Adrenal gland (tissue), 12 donors: ENCODE results near the gene MBD3L2. TPM values are rescaled to one million over a fixed set of nuclear protein-coding genes. Genes with fewer than 3 reads are reported as not detected.
"Not testable (repeated sequence)": the region's sequence is repeated elsewhere in the genome, so short reads cannot be mapped to it uniquely, and the experiment has no call there.

Source experiments
- DNase-seq, 7 donors: peaks; one replicate each; pipeline ENCODE4 v3.0.0-alpha.2; 2019 to 2020
- H3K27ac ChIP-seq, 5 donors: fragments of 200-600 bp; sonication (generic) in 4 of 5; 1 replicate in 3 of 5; 2 replicates in 2 of 5; pipeline versions ENCODE4 v1.5.1 to v1.8.0; 2016 to 2020; ENCODE audit warnings: mild to moderate bottlenecking in 1 of 5
- H3K27me3 ChIP-seq: fragments of 200-600 bp; 2 replicates; pipeline ENCODE4 v1.8.0; 2021
- H3K36me3 ChIP-seq, 2 donors: fragments of 200-600 bp; replicated peaks in 1 of 2; 1 replicate in 1 of 2; 2 replicates in 1 of 2; pipeline versions ENCODE4 v1.5.1 to v1.8.0; 2018 to 2022
- H3K4me1 ChIP-seq, 2 donors: fragments of 200-600 bp; replicated peaks in 1 of 2; 1 replicate in 1 of 2; 2 replicates in 1 of 2; pipeline versions ENCODE4 v1.5.1 to v1.8.0; 2018 to 2021
- H3K4me3 ChIP-seq, 4 donors: fragments of 200-600 bp; sonication (generic) in 3 of 4; one replicate each; pipeline ENCODE4 v1.5.1; 2016 to 2018
- H3K9me3 ChIP-seq, 3 donors: fragments of 200-600 bp; sonication (generic) in 1 of 3; replicated peaks in 1 of 3; 1 replicate in 2 of 3; 2 replicates in 1 of 3; pipeline versions ENCODE4 v1.5.1 to v1.8.0; 2016 to 2021
- CTCF ChIP-seq, 6 experiments: fragments of 450-650 bp in 4 of 6; fragments of 200-600 bp in 2 of 6; sonication (generic) in 1 of 6; IDR thresholded peaks; 1 replicate in 5 of 6; 2 replicates in 1 of 6; pipeline versions ENCODE4 v1.5.1 to v1.8.0; 2016 to 2021; ENCODE audit warnings: antibody characterized with exemption in 6 of 6, mild to moderate bottlenecking in 2 of 6, moderate library complexity in 1 of 6
- POLR2A ChIP-seq, 2 donors: fragments of 450-650 bp; IDR thresholded peaks; one replicate each; pipeline ENCODE4 v1.6.1; 2017; ENCODE audit warnings: antibody characterized with exemption in 2 of 2, mild to moderate bottlenecking in 2 of 2, moderate library complexity in 1 of 2
- whole genome bisulfite sequencing, 4 donors: extraction: QIAGEN DNeasy Blood & Tissue Kit in 2 of 4; methylation state at CpG; one replicate each; pipeline versions ENCODE4 v1.1.5 to v1.1.7; 2013 to 2017; 5-methylcytosine and 5-hydroxymethylcytosine counted together
- intact Hi-C, 2 donors: fragments of 100-400 bp; cut with DNase I; formaldehyde crosslinking; loops; one replicate each; pipeline versions ENCODE4 v1.14.1 to v1.15.0; 2022 to 2023
- polyA plus RNA-seq, 3 donors: library from polyadenylated mRNA; stranded (reverse); fragments of 200-250 nt in 2 of 3; fragments of 350-450 nt in 1 of 3; fragmentation: Illumina TruSeq in 1 of 3; extraction: RNeasy Lipid Tissue Mini Kit (QIAGEN cat#74804) in 1 of 3; gene quantifications; one replicate each; pipeline ENCODE4 v1.2.3, GENCODE V29; 2013 to 2014
- total RNA-seq, 9 donors: library from RNA; depleted of rRNA in 4 of 9; stranded (reverse); fragments of >200 nt in 4 of 9; fragments of 120-200 nt in 1 of 9; fragmentation: NEBNext Ultra II Directional in 1 of 9; extraction: Animal tissue kit (Norgen Biotek cat#: 25700) in 1 of 9; gene quantifications; one replicate each; pipeline versions ENCODE4 v1.1.0 to v1.2.4, GENCODE V29; 2013 to 2023
- donor health status: healthy with polysubstance abuse.
- donor health status: Bipolar disorder and iron deficiency.
- donor health status: DM: yes; HTN: yes; CAD: no.
- donor health status: DM: no; HTN: no; CAD: no.
- donor health status: DM: no; HTN: no; CAD: no.
- donor health status: DM: yes; HTN: yes; CAD: no.

The MBD3L2 gene
- total and polyA plus RNA-seq, 12 donors, result not detected

GRCh38 chr19:7054635-7055368 lies 5.7 kb downstream of the MBD3L2 start:
- H3K27ac ChIP-seq, intact Hi-C loops, H3K4me1 ChIP-seq, H3K4me3 ChIP-seq, H3K9me3 ChIP-seq, H3K27me3 ChIP-seq, H3K36me3 ChIP-seq, DNase-seq: not testable (repeated sequence)
- 94 to 99% (median 96%) methylated on average over 8 to 14 of the region's 14 CpGs for WGBS, 4 donors

GRCh38 chr19:7055679-7056078 lies 6.6 kb downstream of the MBD3L2 start:
- H3K27me3 ChIP-seq, H3K9me3 ChIP-seq, H3K27ac ChIP-seq, H3K36me3 ChIP-seq, DNase-seq, H3K4me1 ChIP-seq, intact Hi-C loops, H3K4me3 ChIP-seq: not testable (repeated sequence)
- WGBS, 4 donors, result 92 to 94% (median 92%) methylated on average over 11 to 12 of the region's 14 CpGs

GRCh38 chr19:7056371-7056770 lies 7.2 kb downstream of the MBD3L2 start:
- intact Hi-C loops, H3K9me3 ChIP-seq, DNase-seq, H3K36me3 ChIP-seq, H3K27ac ChIP-seq, H3K27me3 ChIP-seq, H3K4me3 ChIP-seq, H3K4me1 ChIP-seq: not testable (repeated sequence)
- WGBS, 4 donors, result 78 to 80% methylated on average over 8 of the region's 16 CpGs; no CpG with 5 or more reads in 2 of the 4 donors

GRCh38 chr19:7058576-7058975 lies 9.5 kb downstream of the MBD3L2 start, which contains the start of gene MBD3L3:
Gene MBD3L3, minus strand, starts transcription at chr19:7058676. Its CDS starts 71 bp downstream, at chr19:7058605.
- H3K4me3 ChIP-seq, DNase-seq: not testable (repeated sequence)
- no CpG with 5 or more reads among the region's 8 CpGs for WGBS, 4 donors

GRCh38 chr19:7059977-7060376 lies 10.9 kb downstream of the MBD3L2 start:
- H3K27me3 ChIP-seq, DNase-seq, H3K36me3 ChIP-seq, H3K9me3 ChIP-seq, H3K27ac ChIP-seq, H3K4me3 ChIP-seq, intact Hi-C loops, H3K4me1 ChIP-seq: not testable (repeated sequence)
- 44 to 64% (median 53%) methylated on average over 1 to 2 of the region's 2 CpGs for WGBS, 4 donors

More at GRCh38 chr19:7058576-7058975, 9.5 kb downstream of the MBD3L2 start, which contains the start of gene MBD3L3:
- H3K36me3 ChIP-seq, intact Hi-C loops, H3K9me3 ChIP-seq, H3K4me1 ChIP-seq, H3K27me3 ChIP-seq, H3K27ac ChIP-seq: not testable (repeated sequence)

- intact Hi-C loops, result no loop called here
- Histone ChIP-seq H3K36me3 (no peaks in the 10 kb centered on the region), H3K9me3 (no peaks in the 10 kb centered on the region), H3K4me3 (no peak overlapping the region), H3K27ac (no peak overlapping the region), H3K4me1 (no peaks in the 10 kb centered on the region), H3K27me3 (no peaks in the 10 kb centered on the region)
- TF ChIP-seq CTCF (IDR thresholded peaks at IDR 0.05), result no peak
- no peak for TF ChIP-seq POLR2A (IDR thresholded peaks at IDR 0.05)
- whole genome bisulfite sequencing, 4 donors, result 74 to 86% (median 76%) methylated on average over 4 of the region's 4 CpGs
- DNase-seq, result peak in 1 of 7 donors; percentile 46
Observed at GRCh38 chr19:7063339-7063738, 14.2 kb downstream of the MBD3L2 start.
